ENCODE measurements around the gene EME1. TPM values are rescaled to one million over a fixed set of nuclear protein-coding genes. Genes with fewer than 3 reads are reported as not detected.

EME1 gene
- total and polyA plus RNA-seq, 2 of the 13 experiments (the other 11 are each of a cell fraction or from before 2014, with no cell fraction given): 20.7 to 24.6 TPM

- Histone ChIP-seq H3K27ac (ENCODE audit: extremely low read length, insufficient read depth, low read length) (no peak overlapping the region), H3K27me3 (ENCODE audit: control insufficient read depth in 1 of 2, insufficient read depth in 2 of 2, low read length in 2 of 2) (peaks cover 9 to 36% of the 10 kb centered on the region in 2 experiments; a peak in 3 of 5 replicates), H3K4me3 (replicated peaks in 1 of 3; ENCODE audit: insufficient read depth in 1 of 3, low read depth in 2 of 3, low read length in 3 of 3) (no peak overlapping the region), H3K79me2 (ENCODE audit: insufficient read depth, low read length) (no peaks in the 10 kb centered on the region), H3K9me3 (ENCODE audit: low read length) (no peaks in the 10 kb centered on the region), H3K4me2 (ENCODE audit: low read depth, low read length) (no peak overlapping the region), H4K20me1 (ENCODE audit: insufficient read depth, low read length) (no peaks in the 10 kb centered on the region), H2AFZ (ENCODE audit: low read length) (no peak overlapping the region), H3K36me3 (replicated peaks in 1 of 2; ENCODE audit: control insufficient read depth in 1 of 2, insufficient read depth in 2 of 2, low read length in 2 of 2) (no peaks in the 10 kb centered on the region), H3K4me1 (ENCODE audit: insufficient read depth, low read length) (no peaks in the 10 kb centered on the region), H3K9ac (ENCODE audit: insufficient read depth, low read depth, low read length) (no peak overlapping the region)
- ATAC-seq (no peak), DNase-seq (ENCODE audit: low spot score) (no peak), FAIRE-seq (no peak)
- no TSS peak for BruUV-seq (replicated peaks)
- no peak for TF ChIP-seq NFAT5 (CRISPR knock-in tag; IDR thresholded peaks at IDR 0.05)
- no peak for TF ChIP-seq HNF4G (IDR thresholded peaks at IDR 0.05; ENCODE audit: borderline replicate concordance, low read depth, low read length)
- no peak for TF ChIP-seq HNF4G (CRISPR knock-in tag; IDR thresholded peaks at IDR 0.05; ENCODE audit: borderline replicate concordance, low read depth)
- no peak for TF ChIP-seq JUNB (CRISPR knock-in tag; IDR thresholded peaks at IDR 0.05; ENCODE audit: borderline replicate concordance)
- ChIA-PET CTCF (ENCODE audit: low intra/inter-chr PET ratio, low total read pairs) (no interaction called here), POLR2A (no interaction called here)
- in situ Hi-C loops (cut with HindIII; ENCODE audit: extremely low pct_ligation_motif_present, low pct_unique_long_range_greater_than_20kb) (no loop called here), intact Hi-C loops (cut with micrococcal nuclease; ENCODE audit: unreplicated experiment) (no loop called here)
- 23% methylated on average over 9 of the region's 9 CpGs for WGBS (ENCODE audit: low lambda C conversion rate)
Measured at GRCh38 chr17:50326831-50327364, 46.1 kb upstream of the EME1 start.
